HG03159 (cell line): Measurements from ENCODE around the gene ZFPM1.

Source experiments
- ATAC-seq: cut with Tn5 transposase; IDR thresholded peaks from one replicate; pipeline ENCODE4 v1.9.1; 2021; ENCODE audit warnings: mild to moderate bottlenecking, moderate library complexity; ENCODE audit not compliant: unreplicated experiment

The ZFPM1 gene

DNA sequence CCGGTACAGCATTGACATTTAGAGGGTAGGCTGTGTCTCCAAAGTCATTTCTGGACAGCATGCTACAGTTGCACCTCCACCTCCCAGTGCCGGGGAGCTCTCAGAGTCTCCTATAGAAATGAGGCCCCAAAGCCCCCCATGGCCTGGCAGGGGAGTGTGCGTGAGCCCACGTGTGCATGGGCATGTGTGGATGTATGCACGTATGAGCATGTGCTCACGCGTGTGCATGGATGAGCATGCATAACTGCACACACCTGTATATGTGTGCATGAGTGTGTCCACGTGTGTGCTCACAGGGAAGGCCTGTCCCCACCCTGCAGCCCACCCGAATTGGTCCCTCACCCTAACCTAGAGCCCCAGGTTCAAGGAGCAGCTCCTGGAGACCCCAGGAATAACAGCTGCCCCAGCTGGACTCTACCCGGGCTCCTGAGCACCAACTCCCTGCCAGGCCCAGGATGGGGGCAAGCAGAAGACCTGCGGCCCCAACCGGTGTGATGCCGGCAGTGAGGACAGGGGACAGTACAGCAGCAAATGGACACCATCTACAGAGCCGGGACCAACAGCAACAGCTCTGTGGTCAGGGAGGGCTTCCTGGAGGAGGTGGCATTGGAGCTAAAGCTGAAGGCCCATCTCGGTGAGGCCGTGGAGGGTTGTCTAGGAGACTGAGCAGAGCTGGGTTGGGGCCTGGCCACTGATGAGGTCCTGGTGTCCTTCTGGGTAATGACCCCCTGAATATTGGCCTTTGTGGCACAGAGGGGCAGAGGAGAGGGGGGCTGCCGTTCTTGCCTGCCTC lies 35.2 kb upstream of the ZFPM1 start:
- ATAC-seq: no peak

DNA sequence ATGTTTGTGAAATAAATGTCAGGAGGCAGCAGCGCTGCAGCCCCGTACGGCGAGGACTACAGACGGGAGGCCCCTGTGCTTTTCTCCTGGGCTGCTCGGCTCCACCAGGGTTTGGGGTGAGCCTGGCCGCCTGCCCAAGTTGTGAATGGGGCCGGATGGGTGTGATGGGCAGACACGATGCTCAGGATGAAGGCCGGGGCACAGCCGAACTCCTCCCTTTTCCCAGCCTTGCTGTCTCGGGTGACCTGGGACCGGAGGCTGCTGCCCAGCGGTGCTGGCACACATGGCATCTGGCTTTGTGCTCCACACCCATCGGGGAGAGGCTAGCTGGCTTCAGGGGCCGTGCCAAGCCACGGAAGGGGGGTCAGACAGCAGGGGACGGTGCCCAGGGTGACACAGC lies 34.2 kb upstream of the ZFPM1 start:
- ATAC-seq: no peak

DNA sequence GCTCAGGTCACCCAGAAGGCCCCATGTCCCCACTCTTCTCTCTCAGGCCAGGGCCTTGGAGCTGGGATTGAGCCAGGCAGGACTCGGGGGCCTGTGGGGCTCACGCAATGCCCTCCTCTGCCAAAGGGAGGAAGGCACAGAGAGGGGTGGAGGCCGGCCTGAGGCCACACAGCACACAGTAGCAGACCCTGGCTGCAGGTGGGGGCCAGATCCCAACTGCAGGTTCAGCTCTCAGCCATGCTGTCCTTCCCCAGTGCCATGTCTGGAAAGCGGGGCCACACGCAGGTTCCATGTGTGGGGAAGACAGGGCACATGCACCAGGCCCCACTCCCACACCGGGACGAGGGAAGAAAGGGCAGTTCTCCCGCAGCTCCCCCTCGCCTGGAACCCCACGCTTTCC lies 33.3 kb upstream of the ZFPM1 start:
- ATAC-seq: no peak

DNA sequence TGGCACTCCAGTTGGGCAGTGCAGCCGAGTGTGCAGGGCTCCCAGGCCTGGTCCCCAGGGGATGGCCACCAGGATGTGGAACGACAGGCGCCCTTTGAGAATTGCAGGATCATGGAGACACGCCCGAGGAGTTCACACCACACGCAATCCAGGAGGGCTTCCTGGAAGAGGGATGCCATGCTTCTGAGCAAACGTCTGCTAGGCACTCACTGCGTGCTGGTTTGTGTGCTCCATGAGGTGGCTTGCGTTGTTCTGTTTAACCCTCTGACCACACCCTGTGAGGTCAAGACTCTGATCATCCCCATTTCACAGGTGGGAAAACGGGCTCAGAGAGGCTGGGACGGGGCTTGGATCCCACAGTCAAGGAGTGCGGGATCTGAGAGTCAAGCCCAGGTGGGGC lies 32.6 kb upstream of the ZFPM1 start:
- no peak for ATAC-seq

DNA sequence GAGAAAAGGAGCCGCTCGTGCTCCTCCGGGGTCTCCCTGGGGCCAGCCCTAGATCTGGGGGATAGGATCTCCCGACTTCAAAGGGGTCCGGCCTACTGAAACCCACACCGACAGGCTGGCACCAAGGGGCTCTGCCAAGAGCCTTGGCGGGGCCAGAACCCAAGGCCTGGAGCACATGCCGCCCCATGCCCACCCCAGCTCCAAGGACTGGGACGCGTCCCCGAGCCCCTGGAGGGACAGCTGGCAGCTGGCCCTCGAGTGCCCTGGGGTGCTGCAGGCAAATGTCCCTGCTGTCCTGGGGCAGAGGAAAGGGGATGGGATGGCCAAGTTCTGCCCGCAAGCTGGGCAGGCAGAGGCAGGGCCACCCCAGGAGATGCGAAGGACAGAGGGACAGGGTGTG lies 31.8 kb upstream of the ZFPM1 start:
- ATAC-seq: no peak

DNA sequence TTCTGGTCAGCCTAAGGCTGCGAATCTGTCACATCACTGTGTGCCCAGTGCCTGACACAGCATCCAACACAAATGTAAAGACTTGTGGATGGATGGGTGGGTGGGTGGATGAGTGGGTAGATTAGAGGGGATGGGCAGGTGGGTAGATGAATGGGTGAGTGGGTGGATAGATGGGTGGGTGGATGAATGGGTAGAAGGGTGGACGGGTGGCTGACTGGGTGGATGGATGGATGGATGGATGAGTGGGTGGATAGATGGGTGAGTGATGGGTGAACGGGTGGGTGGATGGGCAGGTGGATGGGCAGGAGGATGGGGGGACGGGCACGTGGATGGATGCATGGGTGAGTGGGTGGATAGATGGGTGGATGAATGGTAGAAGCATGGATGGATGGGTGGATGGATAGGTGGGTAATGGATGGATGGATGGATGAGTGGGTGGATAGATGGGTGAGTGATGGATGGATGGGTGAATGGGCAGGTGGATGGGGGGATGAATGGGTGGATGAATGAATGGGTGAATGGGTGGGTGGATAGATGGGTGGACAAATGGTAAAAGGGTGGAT lies 31.1 kb upstream of the ZFPM1 start:
- no peak for ATAC-seq

DNA sequence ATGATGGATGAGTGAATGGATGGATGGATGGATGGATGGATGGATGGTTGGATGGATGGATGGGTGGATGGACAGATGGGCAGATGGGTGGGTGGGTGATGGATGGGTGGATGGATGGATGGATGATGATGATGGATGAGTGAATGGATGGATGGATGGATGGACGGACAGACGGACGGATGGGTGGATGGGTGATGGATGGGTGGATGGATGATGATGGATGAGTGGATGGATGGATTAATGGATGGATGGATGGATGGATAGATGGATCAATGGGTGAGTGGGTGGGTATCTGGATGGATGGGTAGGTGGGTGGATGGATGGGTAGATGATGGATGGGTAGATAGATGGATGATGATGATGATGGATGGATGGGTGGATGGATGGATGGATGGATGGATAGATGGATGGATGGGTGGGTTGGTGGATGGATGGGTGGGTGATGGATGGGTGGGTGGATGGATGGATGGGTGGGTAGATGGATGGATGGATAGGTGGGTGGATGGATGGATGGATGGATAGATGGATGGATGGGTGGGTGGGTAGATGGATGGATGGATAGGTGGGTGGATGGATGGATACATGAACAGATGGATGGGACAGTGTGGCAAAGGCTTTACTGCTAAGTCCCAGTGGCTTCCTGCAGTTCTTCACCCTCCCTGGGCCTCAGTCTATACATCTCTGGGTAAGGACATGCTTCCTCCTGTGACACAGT lies 30.2 kb upstream of the ZFPM1 start:
- no peak for ATAC-seq

DNA sequence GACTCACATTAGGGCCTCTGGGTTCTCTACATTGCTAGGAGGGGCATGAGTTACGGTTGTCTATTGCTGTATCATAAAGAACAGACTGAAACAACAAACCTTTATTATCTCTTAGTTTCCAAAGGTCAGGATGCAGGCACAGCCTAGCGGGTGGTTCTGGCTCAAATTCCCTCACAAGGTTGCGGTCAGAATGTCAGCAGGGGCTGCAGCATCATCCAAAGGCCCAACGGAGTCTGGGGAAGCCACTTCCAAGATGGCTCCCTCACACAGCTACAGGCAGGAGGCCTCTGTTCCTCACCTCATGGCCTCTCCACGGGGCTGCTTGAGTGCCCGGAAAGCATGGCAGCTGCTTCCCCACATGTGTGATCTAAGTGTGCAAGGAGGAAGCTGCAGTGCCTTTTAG lies 29.6 kb upstream of the ZFPM1 start:
- ATAC-seq: no peak

DNA sequence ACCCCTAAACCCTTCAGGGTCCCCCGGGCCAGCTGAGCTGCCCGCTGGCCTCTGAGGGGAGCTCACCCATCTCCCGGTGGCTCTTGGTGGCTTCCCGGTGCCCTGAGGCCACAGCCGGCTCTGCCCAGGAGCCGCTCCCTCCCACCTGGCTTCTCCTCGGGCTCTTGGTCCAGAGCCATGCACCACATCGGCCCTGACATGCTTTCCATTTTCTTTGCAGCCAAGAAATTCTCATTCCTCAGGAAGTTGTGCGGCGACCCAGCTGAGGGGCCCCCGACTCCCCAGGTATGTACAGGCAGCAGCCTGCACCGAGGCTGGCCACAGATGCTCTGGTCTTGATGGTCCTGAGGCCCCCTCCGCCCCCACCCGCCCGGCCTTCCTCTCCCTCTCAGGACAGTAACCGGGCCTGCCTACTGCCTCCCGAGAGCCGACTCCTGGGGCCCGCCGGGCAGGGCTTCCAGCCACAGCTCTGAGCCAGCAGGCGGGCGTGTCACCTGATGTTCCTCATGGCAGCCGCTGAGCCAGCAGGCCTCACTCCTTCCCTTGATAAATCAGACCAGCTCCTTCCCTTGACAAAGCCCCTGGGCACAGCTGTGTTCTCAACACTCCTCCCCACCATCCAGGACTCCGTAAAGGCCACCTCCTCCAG lies 28.4 kb upstream of the ZFPM1 start:
- no peak for ATAC-seq

DNA sequence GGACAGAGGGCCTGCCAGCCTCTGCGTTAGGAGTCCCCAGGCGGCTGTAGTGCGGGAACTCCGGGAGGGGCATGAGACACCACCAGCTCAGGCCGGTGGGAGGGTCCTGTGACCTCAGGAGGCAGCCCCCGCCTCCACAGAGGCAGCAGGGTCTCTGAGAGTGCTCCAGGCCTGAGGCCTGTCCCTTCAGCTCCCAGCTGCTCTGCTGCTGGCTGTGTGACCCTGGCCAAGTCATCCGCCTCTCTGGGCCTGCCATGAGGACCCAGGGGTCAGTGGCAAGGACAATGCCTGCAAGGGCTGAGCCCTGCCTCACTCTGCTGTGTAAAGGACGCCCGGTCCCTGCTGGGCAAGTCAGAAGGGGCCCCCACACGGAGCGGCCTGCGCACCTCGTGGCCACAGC lies 27.1 kb upstream of the ZFPM1 start:
- ATAC-seq: no peak

DNA sequence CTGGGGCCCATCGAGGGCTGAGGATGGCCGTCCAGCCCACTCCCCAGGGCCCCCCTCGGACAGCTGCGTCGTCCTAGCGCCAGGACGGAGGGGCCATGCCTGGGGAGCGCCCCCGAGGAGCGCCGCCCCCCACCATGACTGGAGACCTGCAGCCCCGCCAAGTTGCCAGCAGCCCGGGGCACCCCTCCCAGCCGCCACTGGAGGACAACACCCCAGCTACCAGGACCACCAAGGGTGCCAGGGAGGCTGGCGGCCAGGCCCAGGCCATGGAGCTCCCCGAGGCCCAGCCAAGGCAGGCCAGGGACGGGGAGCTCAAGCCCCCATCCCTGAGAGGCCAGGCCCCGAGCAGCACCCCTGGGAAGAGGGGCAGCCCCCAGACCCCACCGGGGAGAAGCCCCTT lies 25.7 kb upstream of the ZFPM1 start:
- ATAC-seq: no peak

DNA sequence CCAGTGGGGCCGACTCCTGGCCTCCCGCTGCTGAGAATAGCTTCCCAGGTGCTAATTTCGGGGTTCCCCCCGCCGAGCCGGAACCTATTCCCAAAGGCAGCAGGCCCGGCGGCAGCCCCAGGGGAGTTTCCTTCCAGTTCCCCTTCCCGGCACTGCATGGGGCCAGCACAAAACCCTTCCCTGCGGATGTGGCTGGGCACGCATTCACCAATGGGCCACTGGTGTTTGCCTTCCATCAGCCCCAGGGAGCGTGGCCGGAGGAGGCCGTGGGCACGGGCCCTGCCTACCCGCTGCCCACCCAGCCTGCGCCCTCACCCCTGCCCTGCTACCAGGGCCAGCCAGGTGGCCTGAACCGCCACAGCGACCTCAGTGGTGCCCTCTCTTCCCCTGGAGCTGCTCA lies 24.9 kb upstream of the ZFPM1 start:
- ATAC-seq: no peak

DNA sequence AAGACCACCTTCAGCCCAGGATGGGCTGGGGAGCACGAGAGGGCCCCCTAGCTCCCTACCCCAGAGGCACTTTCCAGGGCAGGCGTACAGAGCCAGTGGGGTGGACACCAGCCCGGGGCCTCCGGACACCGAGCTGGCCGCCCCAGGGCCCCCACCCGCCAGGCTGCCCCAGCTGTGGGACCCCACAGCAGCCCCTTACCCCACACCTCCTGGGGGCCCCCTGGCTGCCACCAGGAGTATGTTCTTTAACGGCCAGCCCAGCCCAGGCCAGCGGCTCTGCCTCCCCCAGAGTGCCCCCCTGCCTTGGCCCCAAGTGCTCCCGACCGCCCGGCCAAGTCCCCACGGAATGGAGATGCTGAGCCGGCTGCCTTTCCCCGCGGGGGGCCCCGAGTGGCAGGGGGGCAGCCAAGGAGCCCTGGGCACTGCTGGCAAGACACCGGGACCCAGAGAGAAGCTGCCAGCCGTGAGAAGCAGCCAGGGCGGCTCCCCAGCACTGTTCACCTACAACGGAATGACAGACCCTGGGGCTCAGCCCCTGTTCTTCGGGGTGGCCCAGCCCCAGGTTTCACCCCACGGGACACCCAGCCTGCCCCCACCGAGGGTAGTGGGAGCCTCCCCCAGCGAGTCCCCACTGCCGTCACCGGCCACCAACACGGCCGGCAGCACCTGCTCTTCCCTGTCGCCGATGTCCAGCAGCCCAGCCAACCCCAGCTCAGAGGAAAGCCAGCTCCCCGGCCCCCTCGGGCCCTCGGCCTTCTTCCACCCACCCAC lies 24.3 kb upstream of the ZFPM1 start:
- ATAC-seq: no peak

DNA sequence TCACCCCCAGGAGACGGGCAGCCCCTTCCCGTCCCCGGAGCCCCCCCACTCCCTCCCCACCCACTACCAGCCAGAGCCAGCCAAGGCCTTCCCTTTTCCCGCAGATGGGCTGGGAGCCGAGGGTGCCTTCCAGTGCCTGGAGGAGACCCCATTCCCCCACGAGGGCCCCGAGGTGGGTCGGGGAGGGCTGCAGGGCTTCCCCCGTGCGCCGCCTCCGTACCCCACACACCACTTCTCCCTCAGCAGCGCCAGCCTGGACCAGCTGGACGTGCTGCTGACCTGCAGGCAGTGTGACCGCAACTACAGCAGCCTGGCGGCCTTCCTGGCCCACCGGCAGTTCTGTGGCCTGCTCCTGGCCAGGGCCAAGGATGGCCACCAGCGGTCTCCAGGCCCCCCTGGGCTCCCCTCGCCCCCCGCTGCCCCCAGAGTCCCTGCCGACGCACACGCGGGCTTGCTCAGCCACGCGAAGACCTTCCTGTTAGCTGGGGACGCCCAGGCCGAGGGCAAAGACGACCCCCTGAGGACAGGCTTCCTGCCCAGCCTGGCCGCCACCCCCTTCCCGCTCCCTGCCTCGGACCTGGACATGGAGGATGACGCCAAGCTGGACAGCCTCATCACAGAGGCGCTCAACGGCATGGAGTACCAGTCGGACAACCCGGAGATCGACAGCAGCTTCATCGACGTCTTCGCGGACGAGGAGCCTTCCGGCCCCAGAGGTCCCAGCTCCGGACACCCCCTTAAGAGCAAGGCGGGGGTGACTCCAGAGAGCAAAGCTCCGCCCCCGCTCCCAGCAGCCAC lies 23.5 kb upstream of the ZFPM1 start:
- ATAC-seq: no peak

DNA sequence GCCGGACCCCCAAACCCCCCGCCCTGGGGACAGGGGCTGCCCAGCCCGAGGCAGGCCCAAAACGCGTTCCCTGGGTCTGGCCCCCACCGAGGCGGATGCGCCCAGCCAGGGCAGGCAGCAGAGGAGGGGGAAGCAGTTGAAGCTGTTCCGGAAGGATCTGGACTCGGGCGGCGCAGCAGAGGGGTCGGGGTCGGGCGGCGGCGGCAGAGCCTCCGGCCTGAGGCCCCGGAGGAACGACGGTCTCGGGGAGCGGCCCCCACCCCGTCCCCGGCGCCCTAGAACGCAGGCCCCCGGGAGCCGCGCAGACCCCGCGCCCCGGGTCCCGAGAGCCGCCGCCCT lies 22.9 kb upstream of the ZFPM1 start:
- ATAC-seq: peak; percentile 36

DNA sequence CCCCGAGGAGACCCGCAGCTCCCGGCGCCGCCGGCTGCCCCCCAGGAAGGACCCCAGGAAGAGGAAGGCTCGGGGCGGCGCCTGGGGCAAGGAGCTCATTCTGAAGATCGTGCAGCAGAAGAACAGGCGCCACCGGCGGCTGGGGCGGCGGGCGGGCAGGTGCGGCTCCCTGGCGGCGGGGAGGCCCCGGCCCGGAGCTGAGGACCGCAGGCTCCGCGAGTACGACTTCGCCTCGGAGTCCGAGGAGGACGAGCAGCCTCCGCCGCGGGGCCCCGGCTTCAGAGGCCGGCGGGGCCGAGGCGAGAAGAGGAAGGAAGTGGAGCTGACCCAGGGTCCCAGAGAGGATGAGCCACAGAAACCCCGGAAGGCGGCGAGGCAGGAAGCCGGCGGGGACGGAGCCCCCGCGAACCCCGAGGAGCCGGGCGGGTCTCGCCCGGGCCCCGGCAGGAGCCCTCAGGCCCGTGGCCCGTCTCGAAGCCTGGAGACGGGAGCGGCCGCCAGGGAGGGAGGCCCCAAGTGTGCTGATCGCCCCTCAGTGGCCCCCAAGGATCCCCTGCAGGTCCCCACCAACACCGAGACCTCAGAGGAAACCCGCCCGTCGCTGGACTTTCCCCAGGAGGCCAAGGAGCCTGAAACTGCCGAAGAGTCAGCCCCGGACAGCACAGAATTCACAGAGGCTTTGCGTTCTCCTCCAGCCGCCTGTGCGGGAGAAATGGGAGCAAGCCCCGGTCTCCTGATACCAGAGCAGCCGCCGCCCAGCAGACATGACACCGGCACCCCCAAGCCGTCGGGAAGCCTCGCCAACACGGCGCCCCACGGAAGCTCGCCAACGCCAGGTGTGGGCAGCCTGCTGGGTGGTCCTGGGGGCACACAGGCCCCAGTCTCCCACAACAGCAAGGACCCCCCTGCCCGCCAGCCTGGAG lies 22.3 kb upstream of the ZFPM1 start:
- peak; percentile 54 for ATAC-seq

DNA sequence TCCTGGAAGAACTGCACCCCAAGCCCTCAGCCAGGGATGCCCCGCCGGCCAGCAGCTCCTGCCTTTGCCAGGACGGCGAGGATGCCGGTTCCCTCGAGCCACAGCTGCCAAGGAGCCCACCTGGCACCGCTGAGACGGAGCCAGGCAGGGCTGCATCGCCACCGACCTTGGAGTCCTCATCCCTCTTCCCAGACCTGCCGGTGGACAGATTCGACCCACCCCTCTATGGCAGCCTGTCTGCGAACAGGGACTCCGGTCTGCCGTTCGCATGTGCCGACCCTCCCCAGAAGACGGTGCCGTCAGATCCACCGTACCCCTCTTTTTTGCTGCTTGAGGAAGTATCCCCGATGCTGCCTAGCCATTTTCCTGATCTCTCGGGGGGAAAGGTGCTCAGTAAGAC lies 21.4 kb upstream of the ZFPM1 start:
- ATAC-seq: no peak

DNA sequence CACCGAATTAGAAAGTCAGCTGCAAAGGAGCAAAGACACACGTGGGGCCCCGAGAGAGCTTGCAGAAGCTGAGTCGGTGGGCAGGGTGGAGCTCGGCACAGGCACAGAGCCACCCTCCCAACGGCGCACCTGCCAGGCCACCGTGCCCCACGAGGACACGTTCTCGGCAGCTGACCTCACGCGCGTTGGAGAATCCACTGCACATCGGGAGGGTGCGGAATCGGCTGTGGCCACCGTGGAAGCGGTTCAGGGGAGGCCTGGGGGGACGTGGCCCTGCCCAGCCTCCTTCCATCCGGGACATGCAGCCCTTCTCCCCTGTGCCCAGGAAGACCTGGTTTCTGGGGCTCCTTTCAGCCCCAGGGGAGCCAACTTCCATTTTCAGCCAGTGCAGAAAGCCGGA lies 20.9 kb upstream of the ZFPM1 start:
- no peak for ATAC-seq

DNA sequence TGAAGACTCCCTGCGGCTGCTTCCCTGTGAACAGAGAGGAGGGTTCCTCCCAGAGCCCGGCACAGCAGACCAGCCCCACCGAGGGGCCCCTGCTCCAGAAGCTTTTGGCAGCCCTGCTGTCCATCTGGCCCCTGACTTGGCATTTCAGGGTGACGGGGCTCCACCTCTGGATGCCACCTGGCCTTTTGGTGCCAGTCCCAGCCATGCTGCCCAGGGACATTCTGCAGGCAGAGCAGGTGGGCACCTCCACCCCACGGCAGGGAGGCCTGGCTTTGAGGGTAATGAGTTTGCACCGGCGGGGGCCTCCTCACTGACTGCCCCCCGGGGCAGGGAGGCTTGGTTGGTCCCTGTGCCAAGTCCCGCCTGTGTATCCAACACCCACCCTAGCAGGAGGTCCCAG lies 20.3 kb upstream of the ZFPM1 start:
- no peak for ATAC-seq
